ENCODE data around the gene NUMB.
"Not testable (repeated sequence)": the region's sequence is repeated elsewhere in the genome, so short reads cannot be mapped to it uniquely, and the experiment has no call there.

NUMB gene

GRCh38 chr14:73418227-73418626 is 40.1 kb downstream of the NUMB start:
- DNase-seq = no peak

GRCh38 chr14:73406248-73406647 is 52.1 kb downstream of the NUMB start:
- DNase-seq = not testable (repeated sequence)

DNA sequence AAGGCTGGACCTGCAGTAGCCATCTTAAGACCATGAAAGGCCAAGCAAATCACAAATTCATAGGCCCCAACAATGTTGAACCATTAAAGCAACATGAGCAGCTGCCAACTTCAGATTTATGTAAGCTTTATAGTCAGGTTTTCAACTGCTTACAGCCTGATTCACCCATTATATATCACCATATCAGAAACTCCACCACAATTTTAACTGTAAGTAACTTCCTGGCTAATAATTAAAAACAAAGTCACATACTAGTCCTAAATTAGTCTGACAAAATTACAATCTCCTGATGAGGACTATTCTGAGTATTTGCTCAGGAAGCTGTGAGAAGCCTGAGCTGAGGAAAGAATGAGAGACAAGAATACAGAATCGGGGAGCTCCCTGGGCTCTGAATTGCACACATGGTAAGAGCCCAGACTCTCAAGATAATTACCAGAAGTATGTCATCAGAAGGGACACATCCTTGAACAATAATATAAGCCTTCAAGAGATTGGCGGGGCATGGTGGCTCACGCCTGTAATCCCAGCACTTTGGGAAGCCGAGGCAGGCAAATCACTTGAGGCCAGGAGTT is 55.1 kb downstream of the NUMB start:
- no peak for DNase-seq

DNA sequence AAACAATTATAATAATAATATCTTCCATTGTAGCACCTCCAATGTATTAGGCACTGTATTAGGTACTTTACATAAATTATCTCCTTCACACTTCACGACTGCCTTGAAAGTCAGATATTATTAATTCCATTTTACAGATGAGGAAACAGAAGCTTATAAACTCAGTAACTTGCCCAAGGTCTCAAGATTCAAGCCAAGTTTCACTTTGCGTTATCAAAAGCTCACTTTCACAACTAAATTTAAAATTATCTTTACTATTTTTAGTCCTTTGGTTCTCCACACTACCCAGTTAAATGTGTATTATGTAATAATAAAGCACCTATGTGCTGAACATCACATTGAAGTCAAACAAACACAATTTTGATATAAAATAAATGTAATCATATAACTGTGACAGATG is 55.8 kb downstream of the NUMB start:
- no peak for DNase-seq

DNA sequence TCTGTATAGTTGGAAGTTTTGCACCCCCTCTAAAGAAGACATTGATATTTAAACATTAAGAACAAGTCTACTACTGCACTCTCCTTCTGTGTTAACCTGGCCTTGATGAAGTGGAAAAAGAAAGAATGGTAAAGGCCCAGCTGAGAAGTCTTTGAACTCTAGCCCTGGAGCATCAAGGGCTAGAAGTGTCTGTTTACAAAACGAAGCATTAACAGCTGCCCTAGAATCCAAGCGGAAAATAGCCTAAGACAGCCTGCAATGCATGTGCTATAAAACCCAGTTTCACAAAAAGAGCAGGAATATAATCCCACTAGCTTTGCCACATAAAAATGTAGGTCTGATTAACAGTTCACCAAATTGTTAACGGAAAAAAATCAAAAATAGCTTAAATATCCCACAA is 60.5 kb downstream of the NUMB start:
- no peak for DNase-seq

DNA sequence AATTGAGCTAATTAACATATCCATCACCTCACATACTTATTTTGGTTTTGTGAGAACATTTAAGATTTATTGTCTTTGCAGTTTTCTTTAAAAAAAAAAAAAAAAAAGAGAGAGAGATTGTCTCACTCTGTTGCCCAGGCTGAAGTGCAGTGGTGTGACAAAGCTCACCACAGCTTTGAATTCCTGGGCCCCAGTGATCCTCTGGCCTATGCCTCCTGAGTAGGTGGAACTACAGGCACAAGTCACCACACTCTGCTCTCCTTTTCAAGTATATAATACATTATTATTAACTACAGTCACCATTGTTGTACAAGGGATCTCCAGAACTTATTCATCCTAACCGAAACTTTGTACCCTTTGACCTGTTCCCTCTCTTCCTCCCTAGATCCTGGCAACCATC is 64.0 kb downstream of the NUMB start:
- no peak for DNase-seq

DNA sequence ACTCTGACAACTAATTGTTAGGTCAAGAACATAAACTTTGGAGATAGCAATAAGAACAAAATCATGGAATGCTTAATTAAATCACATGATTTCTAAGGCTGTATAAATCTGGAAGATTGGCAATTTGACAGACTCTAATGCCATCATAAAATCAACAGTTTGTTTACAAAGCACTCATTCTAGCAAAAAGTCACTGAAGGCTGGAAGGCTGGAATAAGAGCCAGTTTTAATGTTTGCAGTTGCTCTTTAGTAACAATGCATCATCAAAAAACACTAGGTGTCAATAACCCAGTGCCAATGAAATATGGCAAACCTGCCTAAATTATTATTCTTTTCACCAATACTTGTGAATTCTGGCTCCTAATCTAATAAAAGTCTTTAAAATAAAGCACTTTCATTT is 65.0 kb downstream of the NUMB start:
- no peak for DNase-seq

DNA sequence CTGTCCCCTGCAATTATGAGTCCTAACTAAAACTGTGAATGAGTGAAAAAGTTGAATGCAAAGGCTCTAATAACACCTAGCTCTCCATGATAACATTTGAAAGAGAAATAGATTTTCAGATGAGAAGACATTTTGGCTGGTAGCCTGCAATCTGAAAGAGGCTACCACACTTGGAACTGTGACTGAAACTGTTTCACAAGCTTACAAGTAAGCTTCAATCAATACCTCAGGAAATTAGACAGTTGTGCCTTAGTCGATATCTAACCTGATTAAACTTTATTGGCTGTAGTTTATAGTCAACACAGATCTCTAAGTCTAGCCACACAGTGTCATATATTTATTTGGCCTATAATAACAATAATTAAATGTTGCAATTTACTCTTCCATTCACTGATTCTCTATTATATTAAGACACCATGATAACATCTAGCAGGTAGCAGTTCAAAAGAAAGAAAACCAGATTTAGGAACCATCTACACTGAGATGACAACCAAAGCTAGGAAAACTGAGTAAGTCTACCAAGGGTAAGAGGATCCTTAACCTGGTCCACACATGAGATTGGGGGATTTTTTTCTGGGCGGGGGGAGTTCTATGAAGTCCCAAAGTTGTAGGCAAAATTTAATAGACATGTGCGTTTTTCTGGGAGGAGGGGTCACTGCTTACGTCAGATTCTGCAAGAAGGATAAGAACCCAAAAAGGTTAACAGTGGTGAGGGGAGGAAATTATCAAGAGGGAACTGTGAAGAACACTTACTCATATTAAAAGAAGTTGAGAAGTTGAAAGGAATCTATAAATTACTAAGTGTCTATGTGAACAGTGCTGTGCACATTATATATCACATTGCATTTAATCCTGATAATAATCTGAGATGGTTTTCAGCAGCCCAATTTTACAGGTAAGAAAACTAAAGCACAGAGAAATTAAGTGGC is 65.8 kb downstream of the NUMB start:
- no peak for DNase-seq

- DNase-seq = not testable (repeated sequence)
Measured at GRCh38 chr14:73387860-73388259, 70.5 kb downstream of the NUMB start.

DNA sequence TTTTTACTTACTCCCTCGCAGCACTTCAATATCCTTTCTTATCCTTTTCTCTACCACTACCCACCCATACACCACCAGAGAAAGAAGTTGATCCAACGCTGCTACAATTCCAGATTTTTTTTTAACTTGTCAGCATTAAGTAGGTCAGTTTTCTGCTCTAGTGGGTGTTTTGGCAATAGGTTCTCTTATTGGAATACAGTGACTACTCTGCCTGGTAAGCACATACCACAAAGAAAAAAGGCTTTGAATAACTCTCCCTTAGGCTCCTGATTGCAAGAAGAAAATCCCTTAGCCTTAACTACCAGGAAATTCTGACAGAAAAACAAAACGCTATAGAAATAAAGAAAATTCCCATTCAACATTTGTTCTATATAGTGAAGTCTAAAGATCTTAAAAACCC is 72.0 kb downstream of the NUMB start:
- DNase-seq = no peak

DNA sequence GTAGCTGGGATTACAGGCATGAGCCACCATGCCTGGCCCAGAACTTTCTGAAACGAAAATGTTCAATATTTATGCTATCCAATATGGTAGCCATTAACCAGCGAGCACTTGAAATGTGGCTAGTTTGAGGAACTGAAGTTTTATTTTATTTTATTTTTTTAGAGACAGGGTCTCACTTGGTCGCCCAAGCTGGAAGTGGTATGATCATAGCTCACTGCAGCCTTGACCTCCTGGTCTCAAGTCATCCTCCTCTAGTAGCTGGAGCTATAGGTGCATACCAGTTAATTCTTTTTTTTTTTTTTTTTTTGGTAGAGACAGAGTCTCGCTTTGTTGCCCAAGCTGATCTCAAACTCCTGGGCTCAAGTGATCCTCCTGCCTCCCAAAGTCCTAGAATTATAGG is 73.3 kb downstream of the NUMB start:
- DNase-seq = not testable (repeated sequence)

DNA sequence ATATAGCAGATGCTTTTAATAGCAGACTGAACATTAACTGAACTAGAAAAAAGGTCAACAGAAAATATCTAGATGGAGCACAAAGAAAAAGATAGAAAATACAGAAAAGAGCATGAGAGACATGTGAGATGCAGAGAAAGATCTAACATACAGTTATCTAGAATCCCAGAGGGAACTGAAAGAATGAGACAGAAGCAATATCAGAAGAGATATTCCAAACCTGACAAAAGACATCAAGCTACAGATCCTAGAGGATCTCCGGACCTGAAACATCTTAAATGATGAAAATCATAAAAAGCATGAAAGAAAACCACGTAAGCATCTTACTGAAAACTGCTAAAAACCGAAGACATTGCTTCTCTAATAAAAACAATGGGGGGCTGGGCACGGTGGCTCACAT is 75.0 kb downstream of the NUMB start:
- DNase-seq = no peak

DNA sequence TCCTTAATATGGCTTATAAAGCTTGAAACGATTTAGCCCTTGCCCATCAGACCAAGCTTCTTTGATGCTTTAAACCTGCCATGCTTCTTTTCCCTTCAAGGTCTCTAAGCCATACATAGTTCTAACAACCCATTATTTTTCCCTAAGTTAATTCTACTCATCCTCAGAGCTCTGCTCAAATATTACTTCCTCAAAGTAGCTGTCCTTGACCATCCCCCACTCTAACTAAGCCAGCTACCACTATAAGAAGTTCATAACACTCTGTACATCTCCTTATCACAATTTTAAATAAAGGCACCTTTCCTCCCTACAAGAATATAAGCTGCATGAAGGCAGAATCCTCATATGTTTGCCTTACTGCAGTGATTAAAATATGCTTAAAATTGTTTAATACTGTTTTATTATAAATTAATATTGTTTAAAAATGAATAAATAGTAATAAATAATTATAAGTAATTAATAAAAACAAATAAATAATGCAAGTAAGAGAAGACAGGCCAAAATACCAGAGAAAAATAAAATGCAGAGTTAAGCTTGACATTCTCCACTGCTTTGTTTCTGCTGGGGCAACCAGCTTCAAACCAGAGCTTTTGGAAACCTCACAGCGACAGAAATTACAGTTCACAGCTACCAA is 76.8 kb downstream of the NUMB start:
- DNase-seq = no peak

- no peak for DNase-seq
Measured at GRCh38 chr14:73376585-73376984, 81.8 kb downstream of the NUMB start.

- DNase-seq = no peak
Measured at GRCh38 chr14:73375861-73376260, 82.5 kb downstream of the NUMB start.

DNA sequence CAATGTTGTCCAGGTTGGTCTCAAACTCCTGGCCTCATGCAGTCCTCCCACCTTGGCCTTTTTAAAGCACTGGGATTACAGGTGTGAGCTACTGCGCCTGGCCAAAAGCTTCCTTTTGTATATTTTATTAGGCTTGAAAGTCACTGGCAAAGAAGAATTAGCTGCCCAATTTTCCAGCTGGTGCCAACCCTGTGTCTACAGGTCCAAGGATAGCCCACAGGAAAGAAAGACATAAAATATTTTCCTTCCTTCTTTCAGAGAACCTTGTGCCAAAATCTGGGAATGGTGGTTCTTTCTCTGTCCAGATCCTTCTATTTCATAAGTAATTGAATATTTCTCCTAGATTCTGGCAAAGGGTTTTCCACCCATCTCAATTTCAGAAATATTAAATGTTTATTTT is 84.1 kb downstream of the NUMB start:
- DNase-seq = no peak

DNA sequence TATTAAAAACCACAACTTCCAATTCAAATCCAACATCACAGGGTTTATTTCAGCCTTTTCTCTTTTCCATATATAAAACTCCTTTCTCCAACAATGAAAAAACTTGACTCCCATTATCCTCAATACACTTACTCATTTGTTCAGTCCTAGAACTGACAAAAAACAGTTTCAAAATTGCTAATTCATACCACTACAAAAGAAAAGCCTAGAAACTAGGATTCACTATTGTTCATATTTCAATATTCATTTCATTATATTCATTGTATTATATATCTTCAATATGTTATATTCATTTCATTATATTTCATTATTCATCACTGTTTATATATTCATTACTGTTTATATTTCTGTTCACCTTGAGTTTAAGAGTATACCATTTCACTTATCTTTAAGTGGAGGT is 85.8 kb downstream of the NUMB start:
- no peak for DNase-seq

GRCh38 chr14:73370561-73370960 is 87.8 kb downstream of the NUMB start:
- no peak for DNase-seq

GRCh38 chr14:73369428-73369827 is 88.9 kb downstream of the NUMB start:
- no peak for DNase-seq

DNA sequence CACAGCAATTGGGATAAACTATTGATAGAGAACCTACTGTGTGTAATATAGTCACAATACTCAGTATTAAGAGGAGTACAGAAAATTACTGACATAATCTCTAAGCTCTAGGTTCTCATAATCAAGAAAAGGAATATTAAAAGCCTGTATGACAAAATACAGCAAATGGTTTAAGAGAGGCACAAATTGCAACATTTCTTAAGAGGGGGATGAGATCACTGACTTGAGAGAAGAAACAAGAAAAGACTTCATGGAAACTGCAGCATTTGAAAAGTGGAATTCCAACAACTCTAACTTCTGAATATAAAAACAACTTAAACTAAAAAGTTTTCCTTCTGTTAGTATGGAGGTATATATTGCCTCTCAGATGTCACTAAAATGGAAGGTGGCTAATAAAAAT is 89.7 kb downstream of the NUMB start:
- DNase-seq = no peak

GRCh38 chr14:73365727-73366126 is 92.6 kb downstream of the NUMB start:
- no peak for DNase-seq

DNA sequence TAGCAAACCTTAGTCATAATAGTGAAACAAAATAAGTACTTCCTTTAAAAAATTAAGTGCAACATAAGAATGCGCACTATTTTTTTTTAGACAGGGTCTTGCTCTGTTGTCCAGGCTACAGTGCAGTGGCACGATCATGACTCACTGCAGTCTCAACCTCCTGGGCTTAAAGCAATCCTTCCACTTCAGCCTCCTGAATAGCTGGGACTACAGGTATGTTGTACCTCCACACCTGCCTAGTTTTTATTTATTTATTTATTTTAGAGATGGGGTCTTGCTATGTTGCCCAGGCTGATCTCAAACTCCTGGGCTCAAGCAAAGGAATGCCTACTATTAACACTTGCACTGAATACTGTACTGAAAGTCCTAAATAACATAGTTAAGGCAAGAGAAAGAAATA is 93.8 kb downstream of the NUMB start:
- no peak for DNase-seq

DNA sequence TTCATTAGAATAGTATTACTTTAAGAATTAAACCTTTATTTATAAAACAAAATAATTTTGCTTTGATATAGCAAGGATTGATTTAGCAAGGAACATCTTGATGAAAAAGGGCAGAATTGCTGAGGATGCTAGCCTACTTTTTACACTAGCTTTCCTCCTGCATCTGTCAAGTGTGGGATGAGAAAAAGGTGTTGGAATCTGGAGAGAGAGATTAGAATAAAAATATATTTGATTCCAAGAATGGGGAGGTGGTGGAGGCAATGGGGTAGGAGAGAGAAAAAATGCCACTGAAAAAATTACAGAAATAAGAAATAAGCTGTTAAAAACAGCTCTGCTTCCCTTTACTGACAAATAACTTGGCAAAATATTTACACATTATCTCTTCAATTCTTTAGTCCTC is 98.9 kb downstream of the NUMB start:
- DNase-seq = no peak

DNA sequence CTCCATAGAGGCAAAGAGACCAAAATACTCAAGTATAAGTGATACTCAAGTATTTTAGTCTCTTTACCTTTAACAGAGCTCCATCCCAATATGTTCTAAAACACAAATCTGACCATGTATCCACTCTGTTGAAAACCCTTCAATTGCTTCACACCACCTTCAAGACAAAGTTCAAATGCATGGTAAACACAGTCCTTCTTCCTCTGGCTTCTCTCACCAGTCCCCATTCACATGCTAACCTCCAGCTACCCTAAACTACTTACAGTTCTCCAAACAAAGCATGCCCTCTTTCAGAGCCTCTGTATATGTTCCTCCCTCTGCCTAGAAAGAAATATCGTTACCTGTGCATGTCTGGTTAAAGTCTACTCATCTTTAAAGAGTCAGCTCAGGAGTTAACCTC is 100.2 kb downstream of the NUMB start:
- DNase-seq = no peak
